Right hindlimb (tissue), 1 donor: Measurements from ENCODE around the gene BAIAP2.
A peak's percentile ranks its signal among the peaks of the same experiment; 100 is the strongest.

Experiments used
- DNase-seq: peaks from one replicate; pipeline ENCODE4 v3.0.0-alpha.2; 2018

The BAIAP2 gene

GRCh38 chr17:81163703-81164370 is 128.9 kb downstream of the BAIAP2 start:
- DNase-seq, result peak; percentile 19

- DNase-seq, result peak; percentile 85
Observed at GRCh38 chr17:81164371-81165245, 129.7 kb downstream of the BAIAP2 start.

- DNase-seq, result peak; percentile 39
Observed at GRCh38 chr17:81165246-81166032, 130.5 kb downstream of the BAIAP2 start, which contains the start of gene PVALEF. TSS of gene PVALEF (plus strand) at chr17:81165507. CDS start at chr17:81181227, 15,720 bp downstream.

GRCh38 chr17:81166033-81166492 is 131.1 kb downstream of the BAIAP2 start, which contains the start of gene AATK:
TSS of gene AATK (minus strand) at chr17:81166221. CDS start at chr17:81165992, 229 bp downstream.
- DNase-seq, result no peak
